GM12872 (cell line): ENCODE measurements around the gene COG5.

ENCODE experiments used
- CTCF ChIP-seq: IDR thresholded peaks from 3 replicates; pipeline ENCODE4 v1.5.1; 2011; ENCODE audit warnings: low read depth, mild to moderate bottlenecking, low read length, moderate library complexity; ENCODE audit not compliant: insufficient read depth

Gene COG5

DNA sequence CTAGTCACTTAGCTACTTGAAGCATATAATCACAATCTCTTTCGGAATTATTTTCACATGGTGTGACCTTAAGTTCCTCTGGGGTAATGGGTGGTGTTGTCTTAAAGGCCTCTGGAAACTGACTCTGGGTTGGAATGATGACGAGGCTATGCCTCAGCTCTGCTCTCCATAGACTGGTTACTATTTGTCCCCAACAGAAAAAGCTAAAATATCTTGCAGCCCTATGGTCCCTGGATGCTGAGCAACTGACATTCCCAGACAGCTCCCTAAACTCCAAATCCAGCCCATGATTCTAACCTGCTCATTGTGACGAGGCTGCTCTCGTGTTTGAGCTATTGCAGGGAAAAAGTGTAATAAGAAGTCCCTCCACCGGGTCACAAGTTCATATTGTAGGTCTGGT, 343.4 kb downstream of the COG5 start:
- no peak for TF ChIP-seq CTCF

GRCh38 chr7:107219563-107220244, 344.0 kb downstream of the COG5 start:
- TF ChIP-seq CTCF, result no peak

GRCh38 chr7:107213945-107214344, 349.8 kb downstream of the COG5 start:
- TF ChIP-seq CTCF, result no peak

GRCh38 chr7:107213193-107213788, 350.4 kb downstream of the COG5 start:
- no peak for TF ChIP-seq CTCF

DNA sequence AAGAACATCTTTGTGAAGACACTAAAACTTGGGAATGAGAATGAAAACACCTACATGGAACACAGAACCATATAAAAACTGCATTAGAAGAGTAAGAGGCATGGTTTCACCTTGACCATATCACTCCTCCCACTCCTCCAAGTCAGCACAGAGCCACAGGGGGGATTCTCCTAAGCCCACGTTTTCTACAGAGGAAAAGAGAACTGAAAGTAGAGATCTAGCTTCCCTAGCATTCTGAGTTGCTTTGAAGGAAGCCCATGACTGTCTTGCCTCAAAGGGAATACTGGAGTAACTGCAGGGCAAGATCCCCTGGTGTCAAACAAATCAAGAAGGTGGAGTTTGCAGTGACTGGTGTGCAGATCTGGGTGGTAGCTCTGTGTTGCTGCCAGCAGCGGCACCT, 351.0 kb downstream of the COG5 start:
- TF ChIP-seq CTCF, result no peak

GRCh38 chr7:107210400-107210799, 353.3 kb downstream of the COG5 start:
- TF ChIP-seq CTCF, result no peak

GRCh38 chr7:107209565-107209964, 354.2 kb downstream of the COG5 start:
- no peak for TF ChIP-seq CTCF

DNA sequence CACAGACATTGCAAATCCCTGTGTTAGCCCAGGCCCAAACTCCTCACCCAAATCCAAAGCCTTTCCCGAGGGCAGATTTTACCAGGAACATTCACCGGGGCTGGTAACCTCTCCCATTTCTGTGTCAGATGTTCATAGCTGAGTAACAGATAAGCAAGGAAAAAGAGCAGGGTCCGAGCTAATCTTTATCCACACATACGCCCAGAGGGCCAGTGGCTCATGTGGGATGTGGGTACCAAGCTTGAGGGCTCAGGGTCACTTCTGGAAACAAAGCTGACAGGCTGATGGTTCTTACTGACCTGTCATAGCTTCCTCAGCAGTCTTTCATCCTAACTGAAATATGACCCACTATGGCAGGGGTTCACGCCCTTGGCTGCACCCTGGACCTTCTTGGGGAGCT, 355.2 kb downstream of the COG5 start:
- TF ChIP-seq CTCF, result no peak
